K562 (cell line): ENCODE data around the gene SAMD4A. TPM values are rescaled to one million over a fixed set of nuclear protein-coding genes. Genes with fewer than 3 reads are reported as not detected.

Experiments
- ATAC-seq: fragments of 200-7000 bp; cut with Tn5 transposase; 3 replicates; pipeline ENCODE4 v1.9.1; 2020; ENCODE audit warnings: moderate library complexity
- BruUV-seq: library from RNA; stranded (reverse); fragments of 400-500 nt; replicated peaks from 2 replicates; lab custom pipeline; 2021; lab: Mats Ljungman, UMichigan
- CTCF ChIA-PET: fragments of 300-600 bp; formaldehyde crosslinking; extraction: SDS; loops from one replicate; lab custom pipeline; 2021; ENCODE audit warnings: low intra/inter-chr PET ratio; lab: Yijun Ruan, JAX
- POLR2A ChIA-PET: fragments of 300-600, 350-650 bp; sonication (Branson Sonifier 250); formaldehyde crosslinking; extraction: SDS; loops from one replicate; lab custom pipeline; 2021; ENCODE audit warnings: antibody characterized with exemption, inconsistent platforms; lab: Yijun Ruan, JAX
- DNase-seq, 4 experiments: peaks; one replicate each; pipeline versions ENCODE4 v3.0.0 to v3.0.0-alpha.2; 2011 to 2018; ENCODE audit warnings: low spot score in 3 of 4, mixed read lengths in 3 of 4; ENCODE audit errors: extremely low read depth in 1 of 4
- FAIRE-seq: peaks from 2 replicates; lab custom pipeline; 2011; peaks lifted over from hg19 to GRCh38; lab: Jason Lieb, UNC
- H2AFZ ChIP-seq: 2 replicates; pipeline ENCODE4 v1.6.0; 2011; ENCODE audit warnings: low read depth, low read length, control low read depth, inconsistent platforms
- H3K27ac ChIP-seq: fragments of 200-600 bp; 3 replicates; pipeline ENCODE4 v1.8.0; 2011; ENCODE audit warnings: low read depth, mild to moderate bottlenecking, control low read depth, inconsistent platforms, low read length, moderate library complexity, mixed read lengths; ENCODE audit errors: extremely low read depth
- H3K27me3 ChIP-seq, 2 experiments: fragments of 300-600 bp in 1 of 2; 2 replicates in 1 of 2; 3 replicates in 1 of 2; pipeline versions ENCODE4 v1.6.0 to v1.8.0; 2011; ENCODE audit warnings: inconsistent platforms in 2 of 2, low read length in 2 of 2, mild to moderate bottlenecking in 1 of 2, mixed read lengths in 1 of 2, moderate library complexity in 1 of 2; ENCODE audit not compliant: control insufficient read depth in 2 of 2, insufficient read depth in 2 of 2
- H3K36me3 ChIP-seq: fragments of 300-600 bp; 3 replicates; pipeline ENCODE4 v1.8.0; 2011; ENCODE audit warnings: mild to moderate bottlenecking, low read length, inconsistent platforms; ENCODE audit not compliant: control insufficient read depth, insufficient read depth
- H3K4me1 ChIP-seq, 2 experiments: fragments of 200-600 bp in 1 of 2; replicated peaks in 1 of 2; 2 replicates in 1 of 2; 3 replicates in 1 of 2; pipeline versions ENCODE4 v1.5.1 to v1.8.0; 2011; ENCODE audit warnings: inconsistent platforms in 2 of 2, low read length in 2 of 2, mild to moderate bottlenecking in 1 of 2, mixed read lengths in 1 of 2, moderate library complexity in 1 of 2; ENCODE audit not compliant: control insufficient read depth in 2 of 2, insufficient read depth in 2 of 2
- H3K4me2 ChIP-seq: 2 replicates; pipeline ENCODE4 v1.6.1; 2011; ENCODE audit warnings: low read length, control low read depth, inconsistent platforms, mixed read lengths; ENCODE audit not compliant: insufficient read depth
- H3K4me3 ChIP-seq: fragments of 200-600 bp; sonication (generic), shearing (Covaris generic); 2 replicates; pipeline ENCODE4 v1.5.1; 2016; ENCODE audit warnings: control low read depth, inconsistent platforms
- H3K79me2 ChIP-seq: fragments of 200-600 bp; 3 replicates; pipeline ENCODE4 v1.8.0; 2011; ENCODE audit warnings: low read length, inconsistent platforms; ENCODE audit not compliant: control insufficient read depth, insufficient read depth
- H3K9ac ChIP-seq, 2 experiments: 2 replicates each; pipeline versions ENCODE4 v1.6.0 to v1.6.1; 2011; ENCODE audit warnings: low read depth in 2 of 2, low read length in 2 of 2, control low read depth in 1 of 2, inconsistent platforms in 1 of 2, mild to moderate bottlenecking in 1 of 2, mixed read lengths in 1 of 2; ENCODE audit not compliant: insufficient read depth in 1 of 2
- H3K9me1 ChIP-seq: one replicate; pipeline ENCODE4 v1.6.0; 2011; ENCODE audit warnings: inconsistent platforms, mild to moderate bottlenecking, low read length, moderate library complexity; ENCODE audit not compliant: control insufficient read depth, insufficient read depth
- H3K9me3 ChIP-seq: replicated peaks from 2 replicates; pipeline ENCODE4 v1.5.1; 2011; ENCODE audit warnings: low read depth, low read length, inconsistent platforms; ENCODE audit not compliant: control insufficient read depth, insufficient read depth
- H4K20me1 ChIP-seq: replicated peaks from 2 replicates; pipeline ENCODE4 v1.6.1; 2011; ENCODE audit warnings: low read length, inconsistent platforms, mixed read lengths; ENCODE audit not compliant: control insufficient read depth, insufficient read depth
- MEF2A ChIP-seq: IDR thresholded peaks from 2 replicates; pipeline ENCODE4 v1.6.1; 2011; ENCODE audit warnings: low read depth, mild to moderate bottlenecking, low read length, moderate library complexity; ENCODE audit not compliant: control insufficient read depth
- SMARCC2 ChIP-seq: fragments of 450-650 bp; IDR thresholded peaks from 2 replicates; pipeline ENCODE4 v1.6.1; 2017; ENCODE audit warnings: antibody characterized with exemption, moderate library complexity, mild to moderate bottlenecking, low read depth
- SRSF3 ChIP-seq: fragments of 200-400 bp; formaldehyde crosslinking; IDR thresholded peaks from 2 replicates; pipeline ENCODE4 v1.6.1; 2016; ENCODE audit warnings: mild to moderate bottlenecking, low read length, moderate library complexity; ENCODE audit not compliant: insufficient read depth
- WGBS: fragments of 100-300 bp; shearing (Covaris generic); methylation state at CpG from one replicate; pipeline ENCODE4 v1.1.6; 2016; ENCODE audit warnings: low coverage, mixed read lengths; ENCODE audit not compliant: insufficient coverage; ENCODE audit errors: missing lambda C conversion rate; 5-methylcytosine and 5-hydroxymethylcytosine counted together
- in situ Hi-C: fragments of 300-500 bp; cut with MboI; formaldehyde crosslinking; loops from 4 replicates; pipeline ENCODE4 v1.15.0; 2018; ENCODE audit warnings: inconsistent platforms, mixed read lengths
- intact Hi-C: fragments of 100-400 bp; cut with micrococcal nuclease; formaldehyde crosslinking; loops from 2 replicates; pipeline ENCODE4 v1.14.2; 2022
- polyA plus RNA-seq, 8 experiments: library from polyadenylated mRNA; depleted of rRNA in 4 of 8; stranded (reverse) in 5 of 8; unstranded in 3 of 8; fragments of >200 nt; fragmentation: Nextera tagmentation in 2 of 8; fragmentation: Illumina TruSeq in 1 of 8; extraction: Ambion mirVana in 2 of 8; extraction: Trizol in 1 of 8; gene quantifications; 2 replicates each; pipeline versions ENCODE4 v1.2.1 to v1.2.3, GENCODE V29; 2011 to 2014; ENCODE audit warnings: inconsistent platforms in 1 of 8, missing spikeins in 1 of 8
- total RNA-seq, 7 experiments: library from RNA; depleted of rRNA in 6 of 7; stranded (reverse); fragments of >200 nt in 6 of 7; fragmentation: Illumina TruSeq in 2 of 7; extraction: Trizol in 2 of 7; gene quantifications; 2 replicates each; pipeline versions ENCODE4 v1.2.1 to v1.2.3, GENCODE V29; 2011 to 2021; ENCODE audit warnings: low replicate concordance in 1 of 7
- TF ChIP-seq, protein P1 (sequence below): fragments of 250-450 bp; sonication (Bioruptor Pico); IDR thresholded peaks from 2 replicates; pipeline ENCODE4 v1.9.0; 2021; ENCODE audit warnings: mild to moderate bottlenecking, inconsistent platforms
- TF ChIP-seq, protein P2 (sequence below), 2 experiments: fragments of 450-650 bp; IDR thresholded peaks; 2 replicates each; pipeline ENCODE4 v1.6.1; 2016; ENCODE audit warnings: mild to moderate bottlenecking in 2 of 2, borderline replicate concordance in 1 of 2, low read depth in 1 of 2, moderate library complexity in 1 of 2

Gene SAMD4A
- total and polyA plus RNA-seq, 9 of the 15 experiments (the other 6 are each of a cell fraction or from before 2014, with no cell fraction given), result 0.66 to 6.8 (median 3.3) TPM

DNA sequence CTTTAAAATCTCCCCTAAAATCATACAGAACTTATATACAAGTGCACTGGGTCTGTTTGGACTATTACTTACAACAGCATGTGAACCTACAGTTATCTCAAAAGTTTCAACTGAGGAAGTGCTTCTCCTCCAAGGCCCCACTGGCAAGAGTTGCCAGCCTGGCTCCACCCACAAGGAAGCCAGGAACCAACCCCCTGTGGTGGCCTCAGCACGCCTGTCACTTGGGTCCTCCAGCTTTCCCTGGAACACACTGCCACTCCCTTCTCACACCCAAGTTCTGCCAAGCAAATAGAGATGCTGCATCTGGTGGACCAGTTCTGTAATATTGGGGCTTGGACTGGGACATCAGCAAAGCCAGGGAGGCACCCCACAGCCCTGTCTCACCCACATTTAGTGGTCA is 220.3 kb downstream of the SAMD4A start:
- DNase-seq (no peak), FAIRE-seq (no peak), ATAC-seq (no peak)
- BruUV-seq, result no TSS peak
- H2AFZ ChIP-seq, result no peak overlapping the region
- no peaks in the 10 kb centered on the region for H3K9me1 ChIP-seq
- intact Hi-C loops, result no loop called here
- H3K9ac ChIP-seq, result no peak overlapping the region
- POLR2A ChIA-PET, result no interaction called here
- in situ Hi-C loops, result loop anchor here (25.0 kb wide), 1 partner anchor 1250 kb away; no protein-coding TSS in a partner anchor
- no peak overlapping the region for H3K27ac ChIP-seq
- H3K36me3 ChIP-seq, result 0 out of 3 replicates have a peak, but pooled peaks cover 5% of the 10 kb centered on the region
- H4K20me1 ChIP-seq, result no peaks in the 10 kb centered on the region
- CTCF ChIA-PET, result no interaction called here
- no peaks in the 10 kb centered on the region for H3K9me3 ChIP-seq
- H3K4me2 ChIP-seq, result no peak overlapping the region
- H3K4me1 ChIP-seq, result no peaks in the 10 kb centered on the region
- 64% methylated on average over 1 of the region's 1 CpG for WGBS
- no peaks in the 10 kb centered on the region for H3K79me2 ChIP-seq
- TF ChIP-seq SRSF3 (no peak), MEF2A (no peak), SMARCC2 (no peak)
- TF ChIP-seq, protein P1, sequence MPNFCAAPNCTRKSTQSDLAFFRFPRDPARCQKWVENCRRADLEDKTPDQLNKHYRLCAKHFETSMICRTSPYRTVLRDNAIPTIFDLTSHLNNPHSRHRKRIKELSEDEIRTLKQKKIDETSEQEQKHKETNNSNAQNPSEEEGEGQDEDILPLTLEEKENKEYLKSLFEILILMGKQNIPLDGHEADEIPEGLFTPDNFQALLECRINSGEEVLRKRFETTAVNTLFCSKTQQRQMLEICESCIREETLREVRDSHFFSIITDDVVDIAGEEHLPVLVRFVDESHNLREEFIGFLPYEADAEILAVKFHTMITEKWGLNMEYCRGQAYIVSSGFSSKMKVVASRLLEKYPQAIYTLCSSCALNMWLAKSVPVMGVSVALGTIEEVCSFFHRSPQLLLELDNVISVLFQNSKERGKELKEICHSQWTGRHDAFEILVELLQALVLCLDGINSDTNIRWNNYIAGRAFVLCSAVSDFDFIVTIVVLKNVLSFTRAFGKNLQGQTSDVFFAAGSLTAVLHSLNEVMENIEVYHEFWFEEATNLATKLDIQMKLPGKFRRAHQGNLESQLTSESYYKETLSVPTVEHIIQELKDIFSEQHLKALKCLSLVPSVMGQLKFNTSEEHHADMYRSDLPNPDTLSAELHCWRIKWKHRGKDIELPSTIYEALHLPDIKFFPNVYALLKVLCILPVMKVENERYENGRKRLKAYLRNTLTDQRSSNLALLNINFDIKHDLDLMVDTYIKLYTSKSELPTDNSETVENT, result no peak
- TF ChIP-seq, protein P2, sequence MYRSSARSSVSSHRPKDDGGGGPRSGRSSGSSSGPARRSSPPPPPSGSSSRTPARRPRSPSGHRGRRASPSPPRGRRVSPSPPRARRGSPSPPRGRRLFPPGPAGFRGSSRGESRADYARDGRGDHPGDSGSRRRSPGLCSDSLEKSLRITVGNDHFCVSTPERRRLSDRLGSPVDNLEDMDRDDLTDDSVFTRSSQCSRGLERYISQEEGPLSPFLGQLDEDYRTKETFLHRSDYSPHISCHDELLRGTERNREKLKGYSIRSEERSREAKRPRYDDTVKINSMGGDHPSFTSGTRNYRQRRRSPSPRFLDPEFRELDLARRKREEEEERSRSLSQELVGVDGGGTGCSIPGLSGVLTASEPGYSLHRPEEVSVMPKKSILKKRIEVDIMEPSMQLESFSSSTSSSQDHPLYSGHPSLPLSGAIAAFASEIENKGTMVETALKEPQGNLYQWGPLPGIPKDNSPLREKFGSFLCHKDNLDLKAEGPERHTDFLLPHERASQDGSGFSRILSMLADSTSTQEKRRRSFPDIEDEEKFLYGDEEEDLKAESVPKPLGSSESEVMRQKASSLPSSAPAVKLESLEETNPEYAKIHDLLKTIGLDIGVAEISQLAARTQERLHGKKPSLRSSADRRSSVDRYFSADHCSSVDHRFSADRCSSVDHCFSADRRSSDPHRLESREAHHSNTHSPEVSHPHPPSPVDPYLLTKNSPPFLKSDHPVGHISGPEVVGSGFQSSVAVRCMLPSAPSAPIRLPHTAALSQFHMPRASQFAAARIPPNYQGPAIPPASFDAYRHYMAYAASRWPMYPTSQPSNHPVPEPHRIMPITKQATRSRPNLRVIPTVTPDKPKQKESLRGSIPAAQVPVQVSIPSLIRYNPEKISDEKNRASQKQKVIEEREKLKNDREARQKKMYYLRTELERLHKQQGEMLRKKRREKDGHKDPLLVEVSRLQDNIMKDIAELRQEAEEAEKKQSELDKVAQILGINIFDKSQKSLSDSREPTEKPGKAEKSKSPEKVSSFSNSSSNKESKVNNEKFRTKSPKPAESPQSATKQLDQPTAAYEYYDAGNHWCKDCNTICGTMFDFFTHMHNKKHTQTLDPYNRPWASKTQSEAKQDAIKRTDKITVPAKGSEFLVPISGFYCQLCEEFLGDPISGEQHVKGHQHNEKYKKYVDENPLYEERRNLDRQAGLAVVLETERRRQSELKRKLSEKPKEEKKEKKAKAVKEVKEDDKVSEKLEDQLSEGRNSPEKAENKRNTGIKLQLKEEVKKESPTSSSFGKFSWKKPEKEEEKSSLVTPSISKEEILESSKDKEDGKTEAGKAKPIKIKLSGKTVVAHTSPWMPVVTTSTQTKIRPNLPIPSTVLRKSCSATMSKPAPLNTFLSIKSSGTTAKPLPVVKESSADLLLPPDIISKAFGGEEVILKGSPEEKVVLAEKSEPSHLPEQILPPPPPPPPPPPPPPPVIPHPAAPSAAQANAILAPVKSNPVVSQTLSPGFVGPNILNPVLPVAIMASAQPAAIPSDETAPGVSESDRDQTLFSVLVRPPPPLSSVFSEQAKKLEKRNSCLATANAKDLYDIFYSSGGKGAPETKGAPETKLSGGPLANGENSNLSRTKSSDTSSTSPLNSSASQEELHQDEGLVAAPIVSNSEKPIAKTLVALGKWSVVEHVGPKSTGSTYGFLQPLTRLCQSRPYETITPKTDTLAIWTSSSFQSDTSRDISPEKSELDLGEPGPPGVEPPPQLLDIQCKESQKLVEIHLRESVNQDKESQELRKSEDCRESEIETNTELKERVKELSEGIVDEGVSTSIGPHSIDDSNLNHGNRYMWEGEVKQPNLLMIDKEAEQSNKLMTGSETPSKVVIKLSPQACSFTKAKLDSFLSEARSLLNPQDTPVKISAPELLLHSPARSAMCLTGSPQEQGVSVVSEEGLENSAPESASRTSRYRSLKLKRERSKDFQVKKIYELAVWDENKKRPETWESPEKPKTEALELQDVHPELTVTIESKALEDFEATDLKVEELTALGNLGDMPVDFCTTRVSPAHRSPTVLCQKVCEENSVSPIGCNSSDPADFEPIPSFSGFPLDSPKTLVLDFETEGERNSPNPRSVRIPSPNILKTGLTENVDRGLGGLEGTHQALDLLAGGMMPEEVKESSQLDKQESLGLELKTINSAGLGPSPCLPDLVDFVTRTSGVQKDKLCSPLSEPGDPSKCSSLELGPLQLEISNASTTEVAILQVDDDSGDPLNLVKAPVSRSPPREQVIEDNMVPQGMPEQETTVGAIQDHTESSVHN (IDR thresholded peaks at IDR 0.05; ENCODE audit: borderline replicate concordance in 1 of 2, low read depth in 1 of 2), result no peak
- H3K4me3 ChIP-seq, result no peak overlapping the region
- no peaks in the 10 kb centered on the region for H3K27me3 ChIP-seq
